CD4-positive, alpha-beta T cell treated with Interleukin-15 for 4 hours (primary cell): ENCODE measurements around the gene CEP95.

Experiments
- DNase-seq: peaks from one replicate; pipeline ENCODE4 v3.0.0-alpha.2; 2020; ENCODE audit warnings: low spot score

CEP95 gene

GRCh38 chr17:64520359-64520758, 13.6 kb downstream of the CEP95 start:
- DNase-seq, result no peak

GRCh38 chr17:64527914-64528313, 21.1 kb downstream of the CEP95 start:
- DNase-seq, result no peak

- DNase-seq, result no peak
Measured at GRCh38 chr17:64529221-64529620, 22.4 kb downstream of the CEP95 start.

GRCh38 chr17:64531955-64532371, 25.2 kb downstream of the CEP95 start:
- DNase-seq, result no peak

- DNase-seq, result no peak
Measured at GRCh38 chr17:64532409-64532808, 25.6 kb downstream of the CEP95 start.

- no peak for DNase-seq
Measured at GRCh38 chr17:64533784-64534183, 27.0 kb downstream of the CEP95 start.

- DNase-seq, result peak; percentile 4
Measured at GRCh38 chr17:64534187-64534586, 27.4 kb downstream of the CEP95 start.

- DNase-seq, result no peak
Measured at GRCh38 chr17:64535357-64535756, 28.6 kb downstream of the CEP95 start.

- DNase-seq, result no peak
Measured at GRCh38 chr17:64536913-64537312, 30.1 kb downstream of the CEP95 start.

- no peak for DNase-seq
Measured at GRCh38 chr17:64537488-64537887, 30.7 kb downstream of the CEP95 start.

- no peak for DNase-seq
Measured at GRCh38 chr17:64538508-64539130, 31.8 kb downstream of the CEP95 start.

- DNase-seq, result no peak
Measured at GRCh38 chr17:64540118-64540776, 33.5 kb downstream of the CEP95 start.

- DNase-seq, result no peak
Measured at GRCh38 chr17:64544742-64545141, 38.0 kb downstream of the CEP95 start.

GRCh38 chr17:64546716-64547115, 39.9 kb downstream of the CEP95 start:
- DNase-seq, result no peak

GRCh38 chr17:64547319-64547718, 40.5 kb downstream of the CEP95 start:
- no peak for DNase-seq

- no peak for DNase-seq
Measured at GRCh38 chr17:64551461-64551860, 44.7 kb downstream of the CEP95 start.

- DNase-seq, result no peak
Measured at GRCh38 chr17:64554028-64554637, 47.4 kb downstream of the CEP95 start.

GRCh38 chr17:64555281-64555680, 48.5 kb downstream of the CEP95 start:
- DNase-seq, result no peak

GRCh38 chr17:64564098-64564497, 57.3 kb downstream of the CEP95 start:
- no peak for DNase-seq

- DNase-seq, result no peak
Measured at GRCh38 chr17:64565563-64565962, 58.8 kb downstream of the CEP95 start.

- DNase-seq, result no peak
Measured at GRCh38 chr17:64571746-64572145, 65.0 kb downstream of the CEP95 start.

- no peak for DNase-seq
Measured at GRCh38 chr17:64572682-64573154, 65.9 kb downstream of the CEP95 start.

GRCh38 chr17:64573214-64573613, 66.4 kb downstream of the CEP95 start:
- no peak for DNase-seq
